GM19240 (cell line): Measurements from ENCODE around the gene RAB3GAP1.

Source experiments
- DNase-seq: peaks from one replicate; pipeline ENCODE4 v3.0.0; 2011; ENCODE audit warnings: low spot score; ENCODE audit not compliant: insufficient read length

Gene RAB3GAP1

DNA sequence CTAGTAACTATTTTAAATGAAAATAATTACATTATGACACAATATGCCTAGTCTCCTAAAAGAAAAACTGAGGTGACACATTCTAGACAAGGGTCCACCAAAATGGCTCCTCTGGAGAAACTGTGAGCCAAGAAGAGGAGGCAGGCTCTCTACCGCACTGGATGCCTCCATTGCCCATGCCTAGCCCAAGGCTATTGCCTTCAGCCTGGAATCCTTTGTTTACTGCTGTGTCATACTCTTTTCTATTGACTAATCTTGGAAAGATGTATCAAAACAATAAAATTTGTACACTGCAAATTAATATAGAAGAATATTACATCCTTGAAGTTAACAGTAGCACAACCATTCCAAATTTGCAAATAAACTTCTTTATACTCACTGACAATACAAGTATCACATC lies 167.1 kb downstream of the RAB3GAP1 start:
- DNase-seq = no peak
